PC-3 (cell line): ENCODE data around the gene PRPS1. TPM values are rescaled to one million over a fixed set of nuclear protein-coding genes. Genes with fewer than 3 reads are reported as not detected.

Source experiments
- ATAC-seq: fragments of 200-7000 bp; cut with Tn5 transposase; 2 replicates; pipeline ENCODE4 v1.9.1; 2020; ENCODE audit warnings: mild to moderate bottlenecking, moderate library complexity
- BruUV-seq: library from RNA; stranded (reverse); fragments of 400-500 nt; replicated peaks from 2 replicates; lab custom pipeline; 2021; lab: Mats Ljungman, UMichigan
- CTCF ChIA-PET: fragments of 300-600 bp; sonication (Branson Sonifier 250); formaldehyde crosslinking; loops from one replicate; lab custom pipeline; 2022; ENCODE audit warnings: antibody characterized with exemption; lab: Charles Lee
- POLR2A ChIA-PET: fragments of 300-600 bp; sonication (Branson Sonifier 250); formaldehyde crosslinking; loops from one replicate; lab custom pipeline; 2022; ENCODE audit warnings: antibody characterized with exemption; ENCODE audit not compliant: unreplicated experiment; lab: Charles Lee
- DNase-seq: peaks from one replicate; pipeline ENCODE4 v3.0.0-alpha.2; 2015
- H2AFZ ChIP-seq: fragments of 300-600 bp; sonication (generic); 2 replicates; pipeline ENCODE4 v1.6.0; 2016; ENCODE audit warnings: antibody characterized with exemption, low read length
- H3F3A ChIP-seq: fragments of 300-600 bp; sonication (generic); one replicate; pipeline ENCODE4 v1.6.0; 2017; ENCODE audit warnings: antibody characterized with exemption, low read length, control low read depth, mild to moderate bottlenecking; ENCODE audit not compliant: unreplicated experiment
- H3K27ac ChIP-seq: fragments of 300-600 bp; sonication (generic); 2 replicates; pipeline ENCODE4 v1.5.1; 2016; ENCODE audit warnings: mild to moderate bottlenecking, low read length
- H3K27me3 ChIP-seq: fragments of 300-600 bp; sonication (generic); 2 replicates; pipeline ENCODE4 v1.6.1; 2016; ENCODE audit warnings: low read length, mixed read lengths
- H3K36me3 ChIP-seq: fragments of 300-600 bp; sonication (generic); 2 replicates; pipeline ENCODE4 v1.6.1; 2016; ENCODE audit warnings: low read depth, mixed run types, low read length, mixed read lengths
- H3K4me1 ChIP-seq: fragments of 300-600 bp; sonication (generic); 2 replicates; pipeline ENCODE4 v1.5.1; 2016; ENCODE audit warnings: low read length; ENCODE audit not compliant: insufficient read depth
- H3K4me2 ChIP-seq: fragments of 300-600 bp; sonication (generic); 2 replicates; pipeline ENCODE4 v1.6.0; 2016; ENCODE audit warnings: low read length
- H3K4me3 ChIP-seq: fragments of 300-600 bp; sonication (generic); 2 replicates; pipeline ENCODE4 v1.5.1; 2016; ENCODE audit warnings: mild to moderate bottlenecking, low read length, mixed read lengths
- H3K79me2 ChIP-seq: fragments of 300-600 bp; sonication (generic); 2 replicates; pipeline ENCODE4 v1.6.1; 2017; ENCODE audit warnings: low read length, mixed read lengths
- H3K9ac ChIP-seq: fragments of 300-600 bp; sonication (generic); 2 replicates; pipeline ENCODE4 v1.6.0; 2016; ENCODE audit warnings: mild to moderate bottlenecking, low read length
- H3K9me2 ChIP-seq: fragments of 300-600 bp; sonication (generic); replicated peaks from 2 replicates; pipeline ENCODE4 v1.6.1; 2016; ENCODE audit warnings: mixed run types, low read length, mixed read lengths
- H3K9me3 ChIP-seq: fragments of 300-600 bp; sonication (generic); 2 replicates; pipeline ENCODE4 v1.6.1; 2016; ENCODE audit warnings: low read length, mixed read lengths
- H4K20me1 ChIP-seq: fragments of 300-600 bp; sonication (generic); 2 replicates; pipeline ENCODE4 v1.6.1; 2016; ENCODE audit warnings: low read length, mixed read lengths
- EZH2 ChIP-seq: fragments of 300-600 bp; sonication (generic); IDR thresholded peaks from one replicate; pipeline ENCODE4 v1.6.1; 2017; ENCODE audit warnings: antibody characterized with exemption, mild to moderate bottlenecking, low read length; ENCODE audit not compliant: unreplicated experiment
- EZH2phosphoT487 ChIP-seq: fragments of 300-600 bp; sonication (generic); IDR thresholded peaks from 2 replicates; pipeline ENCODE4 v1.6.1; 2018; ENCODE audit warnings: mild to moderate bottlenecking, antibody characterized with exemption, low read length, borderline replicate concordance
- intact Hi-C: fragments of 100-400 bp; cut with micrococcal nuclease; formaldehyde crosslinking; loops from 2 replicates; pipeline ENCODE4 v1.9.0; 2023
- total RNA-seq: library from RNA; depleted of rRNA; stranded (reverse); fragments of >200 nt; gene quantifications from 2 replicates; pipeline ENCODE4 v1.2.3, GENCODE V29; 2014
- TF ChIP-seq, protein P1 (sequence below): fragments of 300-600 bp; sonication (generic); conservative IDR thresholded peaks from 2 replicates; pipeline ENCODE4 v1.5.1; 2017; ENCODE audit warnings: antibody characterized with exemption, low read depth, mild to moderate bottlenecking, low read length

Gene PRPS1
- total RNA-seq, 1 experiment from 2014 or later: 57.0 TPM

GRCh38 chrX:107610667-107611066, 17.6 kb upstream of the PRPS1 start:
- no peak overlapping the region for H2AFZ ChIP-seq
- BruUV-seq: no TSS peak
- peaks cover 5% of the 10 kb centered on the region; the same call in 1 of the 2 replicates for H3K4me1 ChIP-seq
- no peak overlapping the region for H3K4me2 ChIP-seq
- no peaks in the 10 kb centered on the region for H4K20me1 ChIP-seq
- DNase-seq (no peak), ATAC-seq (no peak)
- ChIA-PET CTCF (no interaction called here), POLR2A (interaction anchor here (0.6 kb wide), 1 partner anchor 17 kb away, joined by 5 read pairs; the partner anchor contains the start of gene PRPS1)
- no peaks in the 10 kb centered on the region for H3K36me3 ChIP-seq
- H3K9me2 ChIP-seq: no peaks in the 10 kb centered on the region
- H3K27ac ChIP-seq: no peak overlapping the region
- no peak overlapping the region for H3K9ac ChIP-seq
- H3K27me3 ChIP-seq: no peaks in the 10 kb centered on the region
- no peaks in the 10 kb centered on the region for H3K79me2 ChIP-seq
- H3F3A ChIP-seq: no peaks in the 10 kb centered on the region
- H3K4me3 ChIP-seq: no peak overlapping the region
- intact Hi-C loops: no loop called here
- TF ChIP-seq EZH2 (no peak), EZH2phosphoT487 (no peak)
- TF ChIP-seq, protein P1, sequence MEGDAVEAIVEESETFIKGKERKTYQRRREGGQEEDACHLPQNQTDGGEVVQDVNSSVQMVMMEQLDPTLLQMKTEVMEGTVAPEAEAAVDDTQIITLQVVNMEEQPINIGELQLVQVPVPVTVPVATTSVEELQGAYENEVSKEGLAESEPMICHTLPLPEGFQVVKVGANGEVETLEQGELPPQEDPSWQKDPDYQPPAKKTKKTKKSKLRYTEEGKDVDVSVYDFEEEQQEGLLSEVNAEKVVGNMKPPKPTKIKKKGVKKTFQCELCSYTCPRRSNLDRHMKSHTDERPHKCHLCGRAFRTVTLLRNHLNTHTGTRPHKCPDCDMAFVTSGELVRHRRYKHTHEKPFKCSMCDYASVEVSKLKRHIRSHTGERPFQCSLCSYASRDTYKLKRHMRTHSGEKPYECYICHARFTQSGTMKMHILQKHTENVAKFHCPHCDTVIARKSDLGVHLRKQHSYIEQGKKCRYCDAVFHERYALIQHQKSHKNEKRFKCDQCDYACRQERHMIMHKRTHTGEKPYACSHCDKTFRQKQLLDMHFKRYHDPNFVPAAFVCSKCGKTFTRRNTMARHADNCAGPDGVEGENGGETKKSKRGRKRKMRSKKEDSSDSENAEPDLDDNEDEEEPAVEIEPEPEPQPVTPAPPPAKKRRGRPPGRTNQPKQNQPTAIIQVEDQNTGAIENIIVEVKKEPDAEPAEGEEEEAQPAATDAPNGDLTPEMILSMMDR: no peak
- no peaks in the 10 kb centered on the region for H3K9me3 ChIP-seq

- H3K4me2 ChIP-seq: no peak overlapping the region
- H4K20me1 ChIP-seq: no peaks in the 10 kb centered on the region
- no peak overlapping the region for H3K9ac ChIP-seq
- no peak overlapping the region for H3K27ac ChIP-seq
- peak; percentile 50 for ATAC-seq
- peak; percentile 39 for DNase-seq
- ChIA-PET POLR2A (no interaction called here), CTCF (no interaction called here)
- intact Hi-C loops: no loop called here
- no peaks in the 10 kb centered on the region for H3K79me2 ChIP-seq
- H3F3A ChIP-seq: no peaks in the 10 kb centered on the region
- no peak overlapping the region for H2AFZ ChIP-seq
- H3K4me3 ChIP-seq: no peak overlapping the region
- no peaks in the 10 kb centered on the region for H3K9me2 ChIP-seq
- BruUV-seq: no TSS peak
- H3K4me1 ChIP-seq: peaks cover 8% of the 10 kb centered on the region; the same call in 1 of the 2 replicates
- H3K9me3 ChIP-seq: no peaks in the 10 kb centered on the region
- no peaks in the 10 kb centered on the region for H3K27me3 ChIP-seq
- TF ChIP-seq, protein P1: no peak
- TF ChIP-seq EZH2: no peak
- TF ChIP-seq EZH2phosphoT487: no peak
- H3K36me3 ChIP-seq: no peaks in the 10 kb centered on the region
These were observed 8.4 kb upstream of the PRPS1 start for GRCh38 chrX:107619885-107620322.

- H3K79me2 ChIP-seq: peaks cover 16% of the 10 kb centered on the region
- H4K20me1 ChIP-seq: peaks cover 8% of the 10 kb centered on the region
- BruUV-seq: no TSS peak
- no peak for ATAC-seq
- no peaks in the 10 kb centered on the region for H3K36me3 ChIP-seq
- DNase-seq: no peak
- H3K9me3 ChIP-seq: no peaks in the 10 kb centered on the region
- intact Hi-C loops: no loop called here
- H3K9ac ChIP-seq: no peak overlapping the region
- no peak overlapping the region for H3K4me2 ChIP-seq
- peaks cover 28% of the 10 kb centered on the region for H3K4me1 ChIP-seq
- H3K9me2 ChIP-seq: no peaks in the 10 kb centered on the region
- peaks cover 7% of the 10 kb centered on the region for H3F3A ChIP-seq
- no peak for TF ChIP-seq EZH2
- TF ChIP-seq, protein P1: no peak
- CTCF ChIA-PET: no interaction called here
- no peak overlapping the region for H3K4me3 ChIP-seq
- H3K27me3 ChIP-seq: no peaks in the 10 kb centered on the region
- H3K27ac ChIP-seq: no peak overlapping the region
- POLR2A ChIA-PET: no interaction called here
- H2AFZ ChIP-seq: no peak overlapping the region
These were observed 3.4 kb upstream of the PRPS1 start for GRCh38 chrX:107624893-107625292.
